DOHH2 (cell line): ENCODE measurements around the gene LIFR.

Experiments used
- H3F3A ChIP-seq: fragments of 200-600 bp; sonication (generic), shearing (Covaris generic); 2 replicates; pipeline ENCODE4 v1.6.0; 2016; ENCODE audit warnings: antibody characterized with exemption, mild to moderate bottlenecking; ENCODE audit not compliant: control insufficient read depth, insufficient read depth
- H3K27ac ChIP-seq: fragments of 200-600 bp; sonication (generic); 2 replicates; pipeline ENCODE4 v1.5.1; 2014; ENCODE audit warnings: low read depth, mild to moderate bottlenecking, low read length, moderate library complexity
- H3K27me3 ChIP-seq: fragments of 200-600 bp; sonication (generic); 2 replicates; pipeline ENCODE4 v1.6.1; 2014; ENCODE audit warnings: mild to moderate bottlenecking, low read length, mixed read lengths; ENCODE audit not compliant: control insufficient read depth
- H3K36me3 ChIP-seq: fragments of 200-600 bp; sonication (generic); 2 replicates; pipeline ENCODE4 v1.6.1; 2014; ENCODE audit warnings: mild to moderate bottlenecking, low read length, moderate library complexity, mixed read lengths; ENCODE audit not compliant: control insufficient read depth
- H3K4me1 ChIP-seq: fragments of 200-600 bp; sonication (generic); 2 replicates; pipeline ENCODE4 v1.6.1; 2014; ENCODE audit warnings: mild to moderate bottlenecking, low read length, mixed read lengths; ENCODE audit not compliant: control insufficient read depth
- H3K4me2 ChIP-seq: fragments of 200-600 bp; sonication (generic); 2 replicates; pipeline ENCODE4 v1.6.0; 2014; ENCODE audit warnings: mild to moderate bottlenecking, low read length, moderate library complexity
- H3K4me3 ChIP-seq: fragments of 200-600 bp; sonication (generic); 2 replicates; pipeline ENCODE4 v1.5.1; 2014; ENCODE audit warnings: mild to moderate bottlenecking, low read length, mixed read lengths
- H3K79me2 ChIP-seq: fragments of 200-600 bp; sonication (generic); 2 replicates; pipeline ENCODE4 v1.6.1; 2014; ENCODE audit warnings: mild to moderate bottlenecking, low read length, mixed read lengths; ENCODE audit not compliant: control insufficient read depth
- H3K9me2 ChIP-seq: fragments of 200-600 bp; sonication (generic); replicated peaks from 2 replicates; pipeline ENCODE4 v1.6.1; 2014; ENCODE audit warnings: mild to moderate bottlenecking, low read length, mixed read lengths; ENCODE audit not compliant: control insufficient read depth
- H3K9me3 ChIP-seq: fragments of 200-600 bp; sonication (generic); 2 replicates; pipeline ENCODE4 v1.6.1; 2014; ENCODE audit warnings: antibody characterized with exemption, low read length, mixed read lengths; ENCODE audit not compliant: control insufficient read depth, insufficient read depth
- H4K20me1 ChIP-seq: fragments of 200-600 bp; sonication (generic); 2 replicates; pipeline ENCODE4 v1.6.0; 2014; ENCODE audit warnings: low read depth, mild to moderate bottlenecking, antibody characterized with exemption, low read length, moderate library complexity; ENCODE audit not compliant: control insufficient read depth, insufficient read depth
- EZH2phosphoT487 ChIP-seq: fragments of 200-600 bp; sonication (generic); IDR thresholded peaks from 2 replicates; pipeline ENCODE4 v1.6.1; 2017; ENCODE audit warnings: borderline replicate concordance, mild to moderate bottlenecking, antibody characterized with exemption, low read length, moderate library complexity, mixed read lengths
- TF ChIP-seq, protein P1 (sequence below): fragments of 200-600 bp; sonication (generic); IDR thresholded peaks from one replicate; pipeline ENCODE4 v1.5.1; 2014; ENCODE audit warnings: antibody characterized with exemption, mild to moderate bottlenecking, low read depth, low read length; ENCODE audit not compliant: poor library complexity, severe bottlenecking

The LIFR gene

GRCh38 chr5:38433160-38433861 is 123.1 kb downstream of the LIFR start:
- Histone ChIP-seq H3K4me3 (no peak overlapping the region), H3K4me1 (no peaks in the 10 kb centered on the region), H3K27ac (no peak overlapping the region), H3K27me3 (peaks cover 3% of the 10 kb centered on the region; the same call in 1 of the 2 replicates), H3K4me2 (no peak overlapping the region), H3K79me2 (no peaks in the 10 kb centered on the region), H3K9me3 (no peaks in the 10 kb centered on the region), H3K9me2 (no peaks in the 10 kb centered on the region), H3F3A (no peaks in the 10 kb centered on the region), H3K36me3 (no peaks in the 10 kb centered on the region), H4K20me1 (no peaks in the 10 kb centered on the region)
- TF ChIP-seq, protein P1, sequence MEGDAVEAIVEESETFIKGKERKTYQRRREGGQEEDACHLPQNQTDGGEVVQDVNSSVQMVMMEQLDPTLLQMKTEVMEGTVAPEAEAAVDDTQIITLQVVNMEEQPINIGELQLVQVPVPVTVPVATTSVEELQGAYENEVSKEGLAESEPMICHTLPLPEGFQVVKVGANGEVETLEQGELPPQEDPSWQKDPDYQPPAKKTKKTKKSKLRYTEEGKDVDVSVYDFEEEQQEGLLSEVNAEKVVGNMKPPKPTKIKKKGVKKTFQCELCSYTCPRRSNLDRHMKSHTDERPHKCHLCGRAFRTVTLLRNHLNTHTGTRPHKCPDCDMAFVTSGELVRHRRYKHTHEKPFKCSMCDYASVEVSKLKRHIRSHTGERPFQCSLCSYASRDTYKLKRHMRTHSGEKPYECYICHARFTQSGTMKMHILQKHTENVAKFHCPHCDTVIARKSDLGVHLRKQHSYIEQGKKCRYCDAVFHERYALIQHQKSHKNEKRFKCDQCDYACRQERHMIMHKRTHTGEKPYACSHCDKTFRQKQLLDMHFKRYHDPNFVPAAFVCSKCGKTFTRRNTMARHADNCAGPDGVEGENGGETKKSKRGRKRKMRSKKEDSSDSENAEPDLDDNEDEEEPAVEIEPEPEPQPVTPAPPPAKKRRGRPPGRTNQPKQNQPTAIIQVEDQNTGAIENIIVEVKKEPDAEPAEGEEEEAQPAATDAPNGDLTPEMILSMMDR: no peak
- no peak for TF ChIP-seq EZH2phosphoT487

DNA sequence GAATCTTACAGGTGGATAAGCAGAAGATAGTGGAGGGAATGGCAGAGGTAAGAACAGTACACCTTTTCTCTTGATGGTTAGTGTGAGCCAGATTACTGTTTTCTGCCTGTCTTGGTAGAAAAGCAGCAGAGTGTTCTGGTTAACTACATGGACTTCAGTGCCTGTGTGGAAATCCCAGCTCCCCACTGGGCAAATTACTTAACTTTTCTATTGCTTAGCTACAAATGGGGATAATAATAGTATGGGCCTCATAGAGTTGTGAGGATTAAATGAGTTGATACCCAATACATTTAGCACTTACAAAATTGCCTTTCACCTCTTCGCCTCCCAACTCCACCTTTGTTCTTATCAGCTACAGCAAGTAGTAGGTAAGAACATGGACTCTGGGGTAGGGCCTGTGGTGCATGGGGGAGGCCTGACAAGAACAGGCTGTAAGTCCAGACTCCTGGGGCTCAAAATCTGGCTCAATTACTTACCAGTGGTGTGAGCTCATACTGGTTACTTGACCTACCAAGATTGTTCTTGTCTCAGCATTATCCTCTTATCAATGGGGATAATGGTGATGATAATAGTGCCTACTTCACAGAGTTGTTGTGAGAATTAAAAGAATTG is 125.1 kb downstream of the LIFR start:
- Histone ChIP-seq H3K79me2 (no peaks in the 10 kb centered on the region), H3K27ac (no peak overlapping the region), H3K9me3 (no peaks in the 10 kb centered on the region), H3K4me2 (no peak overlapping the region), H3K4me3 (no peak overlapping the region), H3K4me1 (no peaks in the 10 kb centered on the region), H4K20me1 (no peaks in the 10 kb centered on the region), H3K9me2 (no peaks in the 10 kb centered on the region), H3K36me3 (no peaks in the 10 kb centered on the region), H3K27me3 (peaks cover 6% of the 10 kb centered on the region; the same call in 1 of the 2 replicates), H3F3A (no peaks in the 10 kb centered on the region)
- TF ChIP-seq EZH2phosphoT487: no peak
- TF ChIP-seq, protein P1: no peak

DNA sequence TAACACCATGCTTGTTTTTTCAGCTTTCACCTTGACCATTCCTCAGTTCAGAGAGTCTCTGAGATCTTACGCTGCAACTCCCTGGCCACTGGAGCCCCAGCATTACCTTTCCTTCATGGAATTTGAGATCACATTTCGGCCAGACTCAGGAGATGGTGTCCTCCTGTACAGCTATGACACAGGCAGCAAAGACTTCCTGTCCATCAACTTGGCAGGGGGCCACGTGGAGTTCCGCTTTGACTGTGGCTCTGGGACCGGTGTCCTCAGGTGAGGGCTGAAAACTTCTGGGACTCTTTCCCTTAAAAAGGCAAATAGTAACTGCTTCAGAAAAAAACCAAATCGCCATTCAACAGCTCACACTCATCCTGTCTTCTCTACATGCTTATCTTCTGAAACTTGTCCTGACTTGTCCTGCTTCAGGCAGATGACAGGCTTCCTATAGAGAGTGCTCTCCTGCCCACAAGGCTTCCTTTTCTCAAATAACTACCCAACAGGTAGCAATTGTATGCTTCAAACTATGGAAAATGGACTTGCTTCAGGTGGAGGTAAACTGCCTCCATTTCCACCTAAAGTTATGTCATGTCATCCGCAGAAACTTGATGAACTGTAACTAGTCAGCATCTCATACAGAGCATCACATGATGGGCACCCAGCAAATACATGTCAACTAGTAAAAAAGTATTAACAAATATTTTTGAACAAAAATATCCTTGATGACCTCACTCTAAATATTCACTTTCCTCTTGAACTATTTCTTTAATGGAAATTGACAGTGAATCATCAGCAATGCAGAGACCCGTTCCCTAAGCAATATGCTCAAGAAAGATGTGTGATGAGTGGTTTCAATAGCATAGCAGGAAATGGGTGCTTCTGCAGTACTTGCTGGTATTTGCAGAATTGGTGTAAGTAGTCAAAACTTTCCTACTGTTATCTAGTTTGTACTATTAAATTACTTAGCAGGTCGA is 129.2 kb downstream of the LIFR start:
- H3K4me2 ChIP-seq: no peak overlapping the region

More for the DNA sequence above, 129.2 kb downstream of the LIFR start:
- Histone ChIP-seq H3K9me3 (no peaks in the 10 kb centered on the region), H3K27me3 (peaks cover 6% of the 10 kb centered on the region; the same call in 1 of the 2 replicates), H3K27ac (no peak overlapping the region), H3K79me2 (no peaks in the 10 kb centered on the region), H3K4me3 (no peak overlapping the region), H4K20me1 (no peaks in the 10 kb centered on the region), H3F3A (no peaks in the 10 kb centered on the region), H3K4me1 (no peaks in the 10 kb centered on the region), H3K36me3 (no peaks in the 10 kb centered on the region), H3K9me2 (no peaks in the 10 kb centered on the region)
- no peak for TF ChIP-seq EZH2phosphoT487
- TF ChIP-seq, protein P1: no peak
